HG03025 (cell line): Measurements from ENCODE around the gene P2RY2.
"Not testable (repeated sequence)": the region's sequence is repeated elsewhere in the genome, so short reads cannot be mapped to it uniquely, and the experiment has no call there.

Experiments used
- ATAC-seq: cut with Tn5 transposase; IDR thresholded peaks from one replicate; pipeline ENCODE4 v1.9.1; 2021; ENCODE audit warnings: mild to moderate bottlenecking, moderate library complexity; ENCODE audit not compliant: unreplicated experiment, low FRiP score

P2RY2 gene

DNA sequence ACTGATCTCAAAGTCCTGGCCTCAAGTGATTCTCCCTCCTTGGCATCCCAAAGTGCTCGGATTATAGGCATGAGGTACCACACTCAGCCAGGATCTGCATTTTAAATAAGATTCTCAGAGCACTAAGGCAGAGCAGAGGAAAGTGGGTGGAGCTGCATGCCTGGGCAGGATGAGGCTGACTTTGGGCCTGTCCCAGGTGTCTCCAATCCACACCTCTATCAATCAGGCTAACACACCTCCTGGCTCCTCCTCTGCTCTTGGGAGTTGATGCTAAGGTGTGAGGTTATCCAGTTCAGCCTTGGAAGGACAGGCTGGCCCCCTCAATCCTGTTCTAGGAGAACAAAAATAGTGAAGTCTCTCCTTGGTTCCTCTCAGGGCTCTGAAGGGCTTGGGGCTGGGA lies 30.2 kb upstream of the P2RY2 start:
- no peak for ATAC-seq

DNA sequence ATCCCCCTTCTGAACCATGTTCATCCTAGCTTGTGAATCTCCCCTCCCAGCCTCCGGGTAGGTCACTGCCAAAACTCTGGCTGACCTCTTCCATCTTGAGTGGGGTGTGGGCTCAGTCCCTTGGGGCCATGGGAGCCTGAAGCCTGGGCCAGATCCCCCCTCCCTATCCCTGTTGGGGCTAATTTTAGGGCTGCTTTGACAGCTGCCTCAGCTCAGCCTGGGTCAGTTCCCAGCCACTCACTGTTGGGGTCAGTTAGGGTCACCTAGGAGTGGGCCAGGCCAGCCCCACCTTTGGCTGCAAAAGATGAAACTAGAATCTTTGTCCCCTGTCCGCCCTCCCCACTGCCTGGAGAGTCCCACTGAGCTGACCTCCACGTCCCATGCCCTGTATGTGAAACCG lies 29.8 kb upstream of the P2RY2 start:
- no peak for ATAC-seq

DNA sequence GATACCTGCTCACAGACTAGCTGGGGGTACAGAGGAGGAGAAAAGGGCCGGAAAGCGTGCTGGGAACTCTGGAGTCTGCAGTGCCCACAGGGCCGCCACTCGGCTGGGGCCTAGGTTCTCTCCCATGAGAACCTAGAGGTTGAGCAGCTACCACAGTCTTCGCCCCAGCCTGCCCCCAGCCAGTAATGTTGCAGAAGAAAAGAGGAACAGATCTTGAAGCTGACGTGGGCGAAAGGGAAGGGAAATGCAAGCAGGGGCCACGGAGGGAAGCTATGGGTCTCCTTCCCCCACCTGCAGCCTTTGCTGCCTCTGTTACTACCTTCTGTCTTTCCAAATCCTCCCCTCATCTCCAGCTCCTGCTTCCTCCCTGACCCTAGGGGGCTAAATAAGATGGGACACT lies 28.8 kb upstream of the P2RY2 start:
- no peak for ATAC-seq

DNA sequence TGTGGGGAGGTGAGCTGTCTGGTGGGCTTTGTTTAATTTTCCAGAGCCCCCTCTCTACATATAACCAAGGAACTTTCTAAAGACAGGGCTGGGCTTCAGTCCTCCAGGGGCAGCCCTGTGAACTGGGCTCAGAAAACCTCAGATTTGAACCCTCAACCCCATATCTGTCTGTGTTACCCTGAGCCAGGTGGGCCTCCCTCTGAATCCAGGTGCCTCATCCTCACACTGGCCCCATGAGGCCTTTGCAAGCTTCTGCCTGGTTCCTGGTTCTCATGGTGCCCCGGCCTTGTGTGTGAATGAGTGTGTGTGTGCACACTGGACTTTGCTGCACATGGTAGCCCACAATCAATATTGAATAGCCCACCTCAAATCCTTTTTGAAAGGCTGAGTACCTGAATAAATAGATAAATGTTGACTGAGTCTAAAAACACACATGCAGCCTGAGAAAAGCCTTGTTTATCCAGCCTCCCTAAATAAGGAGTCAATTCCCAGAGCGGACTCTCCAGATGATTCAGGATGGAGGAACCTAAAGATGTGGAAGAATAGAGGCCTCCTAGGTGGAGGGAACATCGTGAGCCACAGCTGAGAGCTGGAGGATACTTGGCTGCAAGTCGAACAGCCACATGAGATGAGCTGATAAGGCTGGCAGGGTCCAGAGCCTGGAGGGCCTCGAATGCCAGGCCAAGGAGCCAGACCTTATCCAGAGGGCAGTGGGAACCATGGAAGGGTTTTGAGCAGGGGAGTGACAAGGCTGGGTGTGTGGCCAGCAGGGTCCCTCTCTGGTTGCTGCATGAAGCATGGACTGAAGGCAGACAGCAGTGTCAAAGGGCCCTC lies 28.1 kb upstream of the P2RY2 start:
- no peak for ATAC-seq

DNA sequence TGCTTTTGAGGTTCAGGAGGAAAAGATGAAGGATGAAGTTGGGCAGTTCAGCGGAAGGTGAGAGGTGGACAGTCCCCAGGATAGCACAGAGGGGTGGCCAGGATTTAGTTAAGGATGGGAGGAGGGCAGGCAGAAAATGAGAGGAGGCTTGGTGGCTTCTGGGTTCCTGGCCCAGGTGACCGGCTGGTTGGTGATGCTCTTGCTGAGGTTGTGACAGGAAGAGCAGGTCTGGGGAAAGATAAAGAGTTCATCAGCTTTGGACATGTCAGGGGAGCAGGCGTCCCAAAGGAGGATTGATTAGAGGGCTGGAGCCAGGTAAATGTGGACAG lies 27.6 kb upstream of the P2RY2 start:
- no peak for ATAC-seq

DNA sequence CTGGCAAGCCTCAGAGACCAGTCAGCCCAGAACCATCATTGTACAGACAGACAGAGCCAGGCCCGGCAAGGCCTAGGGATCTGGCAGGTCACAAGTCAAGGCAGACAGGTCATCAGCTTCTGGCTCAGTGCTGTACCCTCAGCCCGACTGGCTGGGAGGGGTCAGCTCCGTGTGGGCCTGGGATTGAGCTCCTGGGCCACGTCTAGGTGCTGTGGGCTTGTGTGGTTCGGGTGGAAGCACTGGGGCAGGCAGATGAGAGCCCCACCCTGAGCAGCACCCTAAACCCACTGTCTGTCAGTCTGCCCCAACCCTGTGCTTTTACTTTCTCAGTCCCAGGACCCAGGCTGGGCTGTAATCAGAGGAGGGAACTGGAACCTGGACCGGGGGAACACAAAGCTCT lies 26.9 kb upstream of the P2RY2 start:
- ATAC-seq, result no peak

DNA sequence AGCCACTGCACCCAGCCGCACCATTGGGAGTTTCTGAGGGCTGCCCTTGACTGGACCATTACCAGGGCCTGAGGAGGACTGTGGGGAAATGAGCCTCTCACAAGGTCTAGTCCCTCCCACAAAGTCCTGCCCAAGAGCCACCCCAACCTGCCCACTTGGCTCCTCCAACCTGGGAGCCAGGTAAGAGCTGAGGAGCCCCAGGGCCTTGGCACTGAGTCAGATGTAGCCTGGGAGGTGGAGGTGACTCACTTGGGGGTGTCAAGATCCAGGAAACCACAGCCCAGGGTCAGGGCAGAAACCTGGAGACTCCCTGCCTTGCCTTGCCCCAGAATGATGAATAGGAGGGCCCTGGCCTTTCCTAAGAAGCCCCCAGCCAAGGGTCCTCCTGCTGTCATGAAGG lies 25.8 kb upstream of the P2RY2 start:
- no peak for ATAC-seq

DNA sequence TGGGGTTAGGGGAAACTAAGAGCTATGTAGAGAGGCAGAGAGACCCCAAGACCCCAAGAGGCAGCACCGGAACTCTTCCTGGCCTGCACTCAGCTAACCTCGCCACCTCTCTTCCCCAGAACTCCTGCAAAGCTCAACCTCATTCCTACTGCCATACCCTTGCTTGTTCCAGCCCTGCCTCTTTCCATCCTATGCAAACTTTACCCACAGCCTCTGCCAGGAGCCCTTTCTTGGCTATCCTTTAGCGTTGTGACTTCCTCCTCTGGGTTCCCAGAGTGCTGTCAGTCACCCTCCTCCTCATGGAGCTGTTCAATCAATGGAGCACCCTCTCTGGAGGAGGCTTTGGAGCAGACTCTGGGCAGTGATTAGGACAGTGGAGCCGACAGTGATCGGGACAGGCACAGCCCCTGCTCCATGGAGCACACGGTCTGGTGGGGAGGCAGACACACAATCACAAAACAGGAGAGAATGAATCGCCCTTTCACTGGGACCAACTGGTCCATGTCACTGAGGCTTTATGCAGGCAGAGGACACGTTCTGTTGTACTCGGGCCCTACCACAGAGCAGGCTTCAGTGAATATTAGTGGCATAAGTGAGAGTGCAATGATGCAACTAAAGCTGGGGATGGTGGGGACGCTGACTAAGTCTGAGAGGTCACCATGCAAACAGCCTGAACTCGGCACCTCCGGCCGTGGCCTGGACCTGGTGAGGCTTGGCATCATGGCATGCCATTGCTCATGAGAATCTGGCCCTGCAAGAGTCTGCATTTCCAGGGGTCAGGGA lies 24.6 kb upstream of the P2RY2 start:
- ATAC-seq, result no peak

DNA sequence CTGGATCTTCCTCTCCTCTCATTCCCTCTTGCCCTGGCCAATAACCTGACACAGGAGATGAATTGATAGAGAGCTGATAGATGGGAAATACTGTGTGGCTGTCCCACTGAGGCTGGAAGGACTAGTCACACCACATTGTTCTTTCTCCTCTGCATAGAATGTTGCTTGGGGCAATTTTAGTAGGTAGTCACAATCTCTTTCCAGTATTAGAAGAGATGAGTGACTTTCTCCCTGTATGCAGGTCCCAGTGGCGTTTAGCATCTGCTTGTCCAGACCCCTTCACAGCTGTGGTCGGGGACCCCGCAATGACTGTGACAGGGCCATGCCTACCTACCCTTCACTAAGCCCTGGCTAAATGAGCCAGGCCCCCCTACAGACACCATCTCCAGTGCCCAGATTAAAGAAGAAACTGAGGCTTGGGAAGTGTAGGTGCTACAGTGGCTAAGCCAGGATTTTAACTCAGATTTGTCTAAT lies 24.0 kb upstream of the P2RY2 start:
- ATAC-seq, result no peak

DNA sequence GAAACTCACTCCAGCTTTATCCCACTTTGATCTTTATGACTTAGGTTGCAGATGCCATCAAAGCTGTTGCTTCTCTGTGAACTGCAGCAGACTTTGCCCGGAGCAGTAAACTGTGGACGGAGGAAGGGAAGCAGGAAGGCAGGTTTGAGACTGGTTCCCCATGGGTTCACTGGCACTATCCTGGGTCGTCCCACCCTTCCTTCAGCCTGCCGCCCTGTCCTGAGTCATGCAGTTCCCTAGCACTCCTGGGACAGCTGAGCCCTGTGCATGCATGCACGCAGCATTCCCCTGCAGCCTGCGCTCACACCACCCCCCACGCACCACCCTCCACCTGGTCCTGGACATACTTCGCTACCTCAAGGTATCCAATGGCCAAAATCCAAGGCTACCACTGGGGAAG lies 23.5 kb upstream of the P2RY2 start:
- ATAC-seq, result no peak

DNA sequence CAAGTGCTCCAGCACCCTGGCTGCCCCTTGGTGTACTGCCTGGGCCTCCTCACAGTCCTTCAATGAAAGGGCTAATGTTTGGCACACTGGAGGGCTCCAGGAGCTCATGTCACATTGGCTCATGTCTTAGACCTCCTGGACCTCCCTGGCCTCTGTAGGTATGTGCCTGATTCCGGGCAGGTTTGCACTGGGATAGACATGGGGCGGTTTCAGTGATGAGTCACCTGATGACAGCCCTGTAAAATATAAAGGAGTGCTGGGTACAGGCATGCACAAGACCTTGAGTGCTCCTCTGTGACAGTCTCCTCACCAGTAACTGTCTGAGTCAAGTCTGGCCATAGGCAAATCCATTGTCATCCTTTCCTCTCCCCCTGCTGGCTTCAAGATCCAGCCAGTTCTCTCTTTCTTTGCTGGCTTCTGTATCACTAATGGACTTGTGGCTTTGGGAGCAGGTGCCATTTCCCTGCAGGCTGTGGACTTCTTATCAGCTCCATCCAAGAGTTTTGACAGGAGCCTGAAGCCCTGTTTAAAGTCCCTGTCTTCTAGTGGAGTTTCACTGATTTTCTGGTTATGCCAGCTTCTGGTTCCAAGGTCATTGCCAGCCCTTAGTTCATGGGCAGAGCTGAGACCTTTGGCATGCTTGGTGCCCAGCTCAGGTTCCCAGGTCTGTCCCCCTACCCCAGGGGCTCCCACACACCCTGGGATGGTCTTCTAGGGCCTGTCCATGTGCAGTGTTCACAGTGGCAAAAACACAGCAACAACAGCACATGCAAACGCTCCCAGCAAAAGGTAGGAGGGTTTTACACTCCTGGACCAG lies 22.7 kb upstream of the P2RY2 start:
- ATAC-seq, result no peak

DNA sequence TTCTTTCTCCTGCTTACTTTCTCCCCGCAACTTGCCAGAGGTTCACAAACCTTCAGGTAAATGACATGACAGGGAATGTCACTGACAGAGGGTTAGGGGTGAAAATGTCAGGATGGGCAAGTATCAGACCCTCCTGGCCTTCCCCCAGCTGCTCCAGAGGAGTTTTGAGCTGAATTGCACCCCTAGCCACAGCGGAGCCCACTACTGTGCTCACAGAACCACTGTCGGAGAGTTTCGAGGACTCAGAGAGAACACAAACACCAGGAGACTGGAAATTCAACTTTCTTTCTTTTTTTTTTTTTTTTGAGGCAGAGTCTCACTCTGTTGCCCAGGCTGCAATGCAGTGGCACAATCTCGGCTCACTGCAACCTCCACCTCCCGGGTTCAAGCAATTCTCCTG lies 21.5 kb upstream of the P2RY2 start:
- no peak for ATAC-seq

DNA sequence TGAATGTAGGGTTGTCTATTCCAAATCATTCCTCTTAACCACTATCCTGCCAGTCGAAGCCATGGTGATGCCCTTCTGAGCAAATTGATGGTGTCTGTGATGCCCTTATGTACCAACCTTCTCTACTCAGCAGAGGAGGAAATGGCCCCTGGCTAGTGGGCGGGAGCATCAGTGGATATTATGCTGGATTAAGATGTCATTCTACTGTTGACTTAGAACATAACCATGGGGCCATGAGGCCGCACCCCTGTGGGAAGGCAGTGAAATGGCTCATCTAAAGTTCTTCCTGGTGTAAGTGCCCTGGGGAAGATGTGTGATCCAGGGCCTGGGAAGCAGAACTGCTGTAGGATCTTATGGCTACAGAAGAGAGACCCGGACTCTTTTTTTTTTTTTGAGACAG lies 20.7 kb upstream of the P2RY2 start:
- ATAC-seq, result no peak

DNA sequence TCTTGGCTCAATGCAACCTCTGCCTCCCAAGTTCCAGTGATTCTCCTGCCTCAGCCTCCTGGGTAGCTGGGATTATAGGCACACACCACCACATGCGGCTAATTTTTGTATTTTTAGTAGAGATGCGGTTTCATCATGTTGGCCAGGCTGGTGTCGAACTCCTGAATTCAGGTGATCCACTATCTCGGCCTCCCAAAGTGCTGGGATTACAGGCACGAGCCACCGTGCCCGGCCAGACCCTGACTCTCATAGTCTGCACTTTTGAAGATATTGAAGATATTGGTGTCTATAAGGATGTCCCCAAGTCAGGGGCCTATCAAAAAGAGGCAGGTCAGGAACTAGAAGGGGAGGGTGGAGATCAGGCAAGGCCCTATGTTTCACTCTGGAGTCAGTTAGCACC lies 20.3 kb upstream of the P2RY2 start:
- ATAC-seq, result not testable (repeated sequence)

DNA sequence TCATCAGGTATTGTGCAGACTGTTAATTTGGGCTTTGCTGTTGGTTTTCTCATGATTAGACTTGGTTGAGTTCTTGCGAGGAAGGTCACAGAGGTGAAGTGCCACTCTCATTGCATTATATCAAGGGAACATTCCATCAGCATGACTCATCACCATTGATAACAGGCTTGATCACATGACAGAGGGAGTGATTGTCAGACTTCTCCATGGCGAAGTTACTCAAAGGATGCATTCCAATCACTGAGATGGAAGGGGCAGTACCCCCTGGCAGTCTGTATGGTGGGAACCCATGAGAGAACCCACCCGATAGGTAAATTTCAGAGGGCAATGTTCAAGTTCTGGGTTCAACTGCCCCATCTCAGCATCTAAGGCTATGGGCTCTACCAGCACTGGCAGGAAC lies 19.4 kb upstream of the P2RY2 start:
- no peak for ATAC-seq

DNA sequence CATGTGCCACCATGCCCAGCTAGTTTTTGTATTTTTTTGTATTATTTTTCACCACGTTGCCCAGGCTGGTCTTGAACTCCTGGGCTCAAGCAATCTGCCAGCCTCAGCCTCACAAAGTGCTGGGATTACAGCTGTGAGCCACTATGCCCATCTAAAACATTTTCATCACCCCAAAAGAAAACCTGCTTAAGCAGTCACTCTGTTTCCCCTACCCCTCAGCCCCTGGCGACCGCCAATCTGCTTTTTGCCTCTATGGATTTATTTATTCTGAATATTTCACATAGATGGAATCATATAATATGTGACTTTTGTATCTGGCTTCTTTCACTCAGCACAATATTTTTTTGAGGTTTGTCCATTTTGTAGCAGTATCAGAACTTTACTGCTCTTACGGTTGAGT lies 18.6 kb upstream of the P2RY2 start:
- no peak for ATAC-seq

DNA sequence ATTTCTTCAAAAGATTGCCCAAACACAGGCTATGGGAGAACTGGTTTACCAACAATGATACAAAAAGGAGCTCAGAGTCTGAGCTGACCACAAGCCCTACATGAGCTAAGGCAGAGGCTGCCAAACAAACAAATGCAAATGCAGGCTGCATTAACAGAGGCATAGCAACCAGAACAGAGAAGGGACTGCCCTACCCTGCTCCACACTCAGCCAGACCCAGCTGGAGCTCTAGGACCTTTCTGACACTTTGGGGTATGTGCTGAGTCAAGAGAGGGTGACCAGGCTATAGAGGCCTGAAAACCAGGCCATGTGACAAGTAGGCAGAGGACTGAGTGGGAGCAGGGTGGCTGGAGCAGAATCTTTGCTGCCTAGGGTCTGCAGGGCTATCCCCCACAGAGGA lies 17.8 kb upstream of the P2RY2 start:
- no peak for ATAC-seq

DNA sequence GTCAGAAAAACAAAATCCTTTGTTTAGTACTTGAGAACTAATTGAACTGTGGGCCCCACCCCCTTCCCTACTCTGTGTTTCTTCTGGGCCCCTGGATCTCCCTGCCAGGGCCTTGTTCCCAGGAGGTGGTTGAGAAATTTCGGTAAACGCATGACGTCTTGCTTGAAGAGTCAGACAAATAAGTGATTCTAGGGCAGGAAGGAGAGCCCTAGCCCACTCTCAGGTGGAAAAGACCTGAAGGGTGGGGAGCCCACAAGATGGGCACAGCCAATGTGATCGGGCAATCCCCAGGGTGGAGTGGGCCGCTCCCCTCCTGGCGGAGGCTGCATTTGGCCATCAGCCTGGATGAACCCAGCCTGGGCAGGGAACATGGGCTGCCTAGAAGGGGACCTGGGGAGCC lies 16.8 kb upstream of the P2RY2 start:
- no peak for ATAC-seq

DNA sequence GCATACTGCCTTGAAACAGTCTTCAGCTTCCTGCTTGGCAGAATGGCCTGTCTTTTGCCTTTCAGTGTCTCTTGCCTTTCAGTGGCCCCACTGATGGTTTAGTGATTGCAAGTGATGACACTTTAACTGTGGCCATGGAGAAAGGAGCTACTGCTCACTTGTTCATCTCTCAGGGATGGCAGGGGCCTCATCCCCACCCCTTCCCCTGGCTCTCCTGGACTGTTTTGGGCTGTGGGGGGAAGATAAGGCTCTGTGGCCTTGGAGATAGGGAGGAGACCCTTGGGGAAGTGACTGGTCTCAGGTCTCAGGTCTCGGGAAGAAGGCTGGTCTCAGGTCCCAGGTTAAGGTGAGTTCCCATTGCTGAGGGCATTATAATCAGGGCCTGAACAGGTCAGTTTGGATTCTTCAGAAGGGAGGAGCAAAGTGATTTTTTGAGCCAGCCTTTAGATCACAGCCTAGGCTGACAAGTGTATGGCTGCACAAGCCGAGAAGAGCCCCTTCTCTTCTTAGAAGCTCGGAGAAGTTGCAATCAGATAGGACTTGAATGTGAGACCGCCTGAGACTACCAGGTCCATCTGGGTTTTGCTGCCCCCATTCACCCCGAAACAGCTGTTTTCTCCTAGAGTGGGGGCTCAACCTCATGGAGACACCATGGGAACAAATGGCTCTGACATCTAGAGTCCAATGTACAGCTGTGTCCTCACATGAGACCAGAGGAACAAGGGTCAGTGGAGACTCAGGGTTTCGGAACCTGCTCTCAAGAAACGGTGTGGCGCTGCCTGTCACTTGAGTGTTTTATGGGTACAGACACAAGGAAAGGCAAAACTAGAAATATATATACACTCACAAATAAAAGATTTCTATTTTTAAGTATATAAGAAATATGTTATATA lies 15.9 kb upstream of the P2RY2 start:
- no peak for ATAC-seq

DNA sequence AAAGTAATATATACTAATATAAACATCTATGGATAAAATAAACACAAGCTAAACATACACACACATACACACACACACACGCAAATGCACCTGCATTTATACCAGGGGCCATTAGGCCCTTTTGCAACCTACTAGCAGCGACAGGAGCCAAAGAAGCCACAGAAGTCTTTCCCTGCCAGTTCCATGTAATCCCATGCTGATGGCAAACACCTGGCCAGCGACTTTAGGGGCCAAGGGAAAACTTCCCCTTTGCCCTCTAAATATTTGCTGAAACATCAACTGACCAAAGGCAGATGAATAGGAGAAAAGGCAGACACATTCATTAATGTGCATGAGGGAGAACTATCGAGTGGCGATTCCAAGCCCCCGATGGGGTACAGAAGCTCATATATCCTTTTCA lies 14.8 kb upstream of the P2RY2 start:
- no peak for ATAC-seq
